Activated T-cell treated with anti-CD3 and anti-CD28 coated beads, Interleukin-2, amount 50 U/mL, for 24 hours (primary cell): ENCODE results near the gene DUSP7.

Experiments used
- DNase-seq: peaks from one replicate; pipeline ENCODE4 v3.0.0-alpha.2; 2020
- H3K27ac Mint-ChIP-seq: 2 replicates; pipeline ENCODE4 v1.8.0; 2020; ENCODE audit warnings: mild to moderate bottlenecking, mixed read lengths
- H3K27me3 Mint-ChIP-seq: 2 replicates; pipeline ENCODE4 v1.8.0; 2020; ENCODE audit warnings: mixed read lengths
- H3K36me3 Mint-ChIP-seq: 2 replicates; pipeline ENCODE4 v1.8.0; 2020; ENCODE audit warnings: low read depth, mixed read lengths
- H3K4me1 Mint-ChIP-seq: 2 replicates; pipeline ENCODE4 v1.8.0; 2020; ENCODE audit warnings: low read depth, mixed read lengths
- H3K4me3 Mint-ChIP-seq: 2 replicates; pipeline ENCODE4 v1.8.0; 2020; ENCODE audit warnings: mild to moderate bottlenecking, moderate library complexity, mixed read lengths
- H3K9me3 Mint-ChIP-seq: 2 replicates; pipeline ENCODE4 v1.8.0; 2020; ENCODE audit warnings: mixed read lengths

The DUSP7 gene, protein sequence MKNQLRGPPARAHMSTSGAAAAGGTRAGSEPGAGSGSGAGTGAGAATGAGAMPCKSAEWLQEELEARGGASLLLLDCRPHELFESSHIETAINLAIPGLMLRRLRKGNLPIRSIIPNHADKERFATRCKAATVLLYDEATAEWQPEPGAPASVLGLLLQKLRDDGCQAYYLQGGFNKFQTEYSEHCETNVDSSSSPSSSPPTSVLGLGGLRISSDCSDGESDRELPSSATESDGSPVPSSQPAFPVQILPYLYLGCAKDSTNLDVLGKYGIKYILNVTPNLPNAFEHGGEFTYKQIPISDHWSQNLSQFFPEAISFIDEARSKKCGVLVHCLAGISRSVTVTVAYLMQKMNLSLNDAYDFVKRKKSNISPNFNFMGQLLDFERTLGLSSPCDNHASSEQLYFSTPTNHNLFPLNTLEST

DNA sequence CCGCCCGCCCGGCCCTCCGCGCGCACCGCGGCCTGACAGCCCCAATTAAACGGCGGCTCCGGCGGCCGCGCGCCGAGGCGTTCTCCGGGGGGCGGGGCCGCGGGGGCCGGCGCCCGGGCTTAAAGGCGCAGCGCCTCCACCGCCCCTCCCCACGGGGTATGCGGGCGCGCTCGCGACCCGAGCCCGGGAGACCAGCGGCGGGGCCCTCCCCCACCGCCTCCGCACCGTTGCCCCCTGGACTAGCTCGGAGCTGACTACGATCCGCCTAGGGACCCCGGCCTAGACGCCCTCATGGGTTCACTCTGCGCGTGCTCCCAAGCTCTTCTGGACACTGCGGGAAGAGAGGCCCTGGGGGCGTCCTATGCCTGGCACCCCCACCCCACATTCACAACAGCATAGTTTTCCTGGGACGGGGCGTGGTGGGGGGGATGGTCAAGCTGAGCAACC is at the start of gene DUSP7:
Gene DUSP7 (minus strand): TSS at position 51 of the 447 bp plus-strand sequence. CDS start 205 bp downstream, outside the sequence.
- H3K36me3 Mint-ChIP-seq, result peaks cover 44% of the 10 kb centered on the region
- peak; percentile 84 for DNase-seq

DNA sequence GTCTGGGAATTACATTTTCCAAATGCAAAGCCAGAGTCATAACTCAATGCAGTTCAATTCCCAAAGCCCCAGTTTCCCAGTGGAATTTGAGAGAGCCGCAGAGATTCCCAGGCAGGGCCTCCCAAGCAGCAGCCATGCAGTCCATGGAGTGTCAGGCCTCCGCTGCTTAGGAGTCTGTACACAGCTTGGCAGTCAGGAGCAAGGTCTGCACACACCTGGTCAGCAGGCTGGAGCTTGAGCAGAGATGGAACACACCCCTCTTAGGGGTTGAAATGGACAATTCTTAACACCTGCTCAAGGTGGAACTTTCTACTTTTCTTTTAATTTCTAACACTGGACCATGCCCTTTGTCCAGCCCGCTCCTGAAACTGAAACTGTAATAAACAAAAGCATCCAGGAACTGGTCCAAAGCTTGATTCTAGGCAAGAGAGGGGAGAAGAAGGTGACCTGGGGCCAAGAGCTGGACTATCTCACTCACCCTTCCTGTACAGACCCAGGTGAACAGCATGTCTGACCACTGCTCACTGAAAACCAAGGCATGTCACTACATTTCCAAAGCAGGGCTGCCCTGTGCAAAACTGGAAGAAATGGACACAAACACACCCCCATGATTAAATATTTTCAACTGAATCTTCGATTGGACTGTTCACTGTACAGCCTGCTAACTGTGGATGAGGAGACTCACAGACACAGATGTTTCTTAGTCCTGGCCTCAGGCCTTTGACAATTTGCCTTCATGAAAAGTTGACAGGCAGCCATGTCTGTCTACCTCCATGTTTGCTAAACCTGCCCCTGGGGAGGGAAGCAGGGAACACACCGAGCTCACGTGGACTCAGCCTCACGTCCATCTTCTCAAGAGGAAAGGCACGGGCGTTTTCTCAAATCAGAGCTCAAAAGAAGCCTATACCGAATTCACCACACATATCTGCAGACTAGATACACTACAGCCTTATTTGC is 48.6 kb upstream of the DUSP7 start:
- peaks cover 42% of the 10 kb centered on the region for H3K36me3 Mint-ChIP-seq
- H3K27ac Mint-ChIP-seq, result no peak overlapping the region
- H3K4me3 Mint-ChIP-seq, result no peak overlapping the region
- DNase-seq, result no peak
- no peaks in the 10 kb centered on the region for H3K27me3 Mint-ChIP-seq
- H3K4me1 Mint-ChIP-seq, result no peaks in the 10 kb centered on the region
- peaks cover 5% of the 10 kb centered on the region for H3K9me3 Mint-ChIP-seq

More for the DNA sequence above, at the start of gene DUSP7:
- Mint-ChIP-seq H3K4me1 (peaks cover 41% of the 10 kb centered on the region), H3K27ac (peak within 1 kb of the TSS; percentile 97), H3K4me3 (peak within 1 kb of the TSS; percentile 90), H3K27me3 (no peaks in the 10 kb centered on the region), H3K9me3 (no peaks in the 10 kb centered on the region)

DNA sequence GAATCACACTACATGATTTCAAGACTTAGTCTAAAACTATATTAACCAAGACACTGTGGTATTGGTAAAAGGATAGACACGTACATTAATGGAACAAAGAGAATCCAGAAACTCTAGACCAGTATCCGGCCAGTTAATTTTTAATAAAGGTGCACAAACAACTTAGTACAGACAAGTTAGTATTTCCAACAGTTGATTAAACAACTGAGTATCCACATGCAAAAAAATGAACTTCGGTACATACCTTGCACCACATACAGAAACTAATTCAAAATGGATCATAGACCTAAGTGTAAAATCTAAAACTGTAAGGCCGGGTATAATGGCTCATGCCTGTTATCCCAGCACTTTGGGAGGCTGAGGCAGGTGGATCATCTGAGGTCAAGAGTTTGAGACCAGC is 46.6 kb upstream of the DUSP7 start:
- no peak for DNase-seq
- peaks cover 39% of the 10 kb centered on the region for H3K36me3 Mint-ChIP-seq
- no peak overlapping the region for H3K27ac Mint-ChIP-seq
- peaks cover 5% of the 10 kb centered on the region for H3K9me3 Mint-ChIP-seq
- no peak overlapping the region for H3K4me3 Mint-ChIP-seq
- H3K4me1 Mint-ChIP-seq, result no peaks in the 10 kb centered on the region
- no peaks in the 10 kb centered on the region for H3K27me3 Mint-ChIP-seq

DNA sequence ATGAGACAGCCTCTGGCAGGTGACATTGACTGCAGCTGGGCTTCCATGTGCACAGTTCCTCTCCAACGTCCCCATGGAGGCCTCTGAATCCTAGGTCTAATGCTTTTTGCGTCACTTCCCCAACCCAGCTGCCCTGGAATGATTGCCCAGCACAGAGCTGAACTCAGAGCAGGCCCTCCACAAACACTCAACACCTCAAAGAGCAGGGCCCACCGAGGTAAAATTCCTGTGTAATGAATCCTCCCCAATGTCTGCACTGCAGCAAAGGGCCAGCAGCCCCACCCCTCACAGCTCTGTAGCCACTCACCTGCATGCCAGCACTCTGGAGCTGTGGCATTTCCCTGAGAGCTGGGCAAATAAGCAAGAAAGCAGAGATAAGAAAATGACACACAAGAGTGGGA is 42.6 kb upstream of the DUSP7 start:
- no peak for DNase-seq
- Mint-ChIP-seq H3K27me3 (no peaks in the 10 kb centered on the region), H3K36me3 (peaks cover 50% of the 10 kb centered on the region), H3K9me3 (peaks cover 5% of the 10 kb centered on the region), H3K4me3 (no peak overlapping the region), H3K4me1 (no peaks in the 10 kb centered on the region), H3K27ac (no peak overlapping the region)

DNA sequence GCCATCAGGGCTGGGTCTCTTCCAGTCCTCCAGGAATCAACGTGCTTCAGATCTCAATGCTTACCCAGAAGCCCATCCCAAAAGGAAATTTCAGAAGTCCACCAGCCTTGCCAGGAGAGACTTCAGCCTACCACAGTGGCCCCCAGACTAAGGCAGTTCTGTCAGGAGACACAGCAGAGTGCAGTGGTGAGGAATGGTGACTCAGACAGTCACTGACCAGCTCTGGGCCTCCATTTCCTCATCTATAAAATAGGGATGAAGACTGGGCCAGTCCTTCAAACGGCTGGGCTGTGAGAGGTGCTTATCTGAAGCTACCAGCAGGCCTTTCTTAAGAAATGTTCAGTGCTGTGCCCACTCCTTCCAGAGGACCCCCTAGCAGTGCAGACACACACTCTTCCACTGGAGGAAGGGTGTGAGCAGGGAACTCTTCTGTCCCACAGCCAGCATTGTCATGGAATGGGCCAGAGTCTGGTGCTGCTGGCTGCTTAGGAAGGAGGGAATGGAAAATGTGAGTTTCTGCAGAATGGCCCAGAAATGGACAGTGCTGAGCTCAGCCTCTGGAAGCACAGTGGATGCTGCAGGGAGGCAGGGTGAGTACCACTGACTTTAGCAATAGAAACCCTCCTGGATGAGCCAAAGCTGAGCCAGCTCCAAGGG is 41.6 kb upstream of the DUSP7 start:
- H3K36me3 Mint-ChIP-seq, result peaks cover 51% of the 10 kb centered on the region
- no peak overlapping the region for H3K4me3 Mint-ChIP-seq
- no peaks in the 10 kb centered on the region for H3K4me1 Mint-ChIP-seq
- H3K27ac Mint-ChIP-seq, result no peak overlapping the region
- peaks cover 5% of the 10 kb centered on the region for H3K9me3 Mint-ChIP-seq
- H3K27me3 Mint-ChIP-seq, result no peaks in the 10 kb centered on the region
- no peak for DNase-seq

DNA sequence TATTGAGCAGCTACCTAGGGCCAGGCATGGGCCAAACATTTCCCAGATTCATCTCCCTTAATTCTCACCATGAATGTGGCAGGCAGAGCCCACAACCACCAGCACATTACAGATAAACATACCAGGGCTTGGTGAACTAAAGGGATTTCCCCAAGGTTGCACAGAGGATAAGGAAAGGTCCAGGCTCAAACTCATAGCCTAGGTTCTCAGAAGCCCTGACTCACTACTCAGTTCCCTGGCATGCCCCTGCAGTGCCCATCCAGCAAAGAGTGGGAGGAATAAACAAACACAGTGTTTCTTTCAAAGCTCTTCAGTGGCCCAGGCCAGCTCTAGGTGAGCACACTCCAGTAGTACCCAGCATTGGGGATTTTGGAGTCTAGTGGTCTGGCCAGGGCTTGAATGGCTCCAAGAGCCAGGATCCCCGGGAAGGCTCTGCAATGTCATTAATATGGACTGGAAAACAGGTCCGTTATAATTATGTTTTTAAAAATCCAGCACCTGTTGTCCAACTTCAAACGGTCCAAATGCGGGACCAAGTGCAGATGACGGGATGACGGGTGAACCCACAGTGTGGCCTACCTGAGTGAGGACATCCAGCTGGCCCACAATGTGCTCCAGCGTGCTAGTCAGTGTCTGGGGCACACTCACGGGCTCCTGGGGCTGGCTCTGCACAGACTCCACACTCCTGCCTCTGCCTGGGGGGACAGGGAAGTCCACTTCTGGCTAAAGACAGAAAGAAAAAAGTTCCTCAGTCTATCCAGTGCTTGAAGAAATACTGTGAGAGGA is 39.8 kb upstream of the DUSP7 start:
- H3K27ac Mint-ChIP-seq, result no peak overlapping the region
- H3K27me3 Mint-ChIP-seq, result no peaks in the 10 kb centered on the region
- no peak for DNase-seq
- H3K36me3 Mint-ChIP-seq, result peaks cover 40% of the 10 kb centered on the region
- H3K4me1 Mint-ChIP-seq, result no peaks in the 10 kb centered on the region
- H3K4me3 Mint-ChIP-seq, result no peak overlapping the region
- H3K9me3 Mint-ChIP-seq, result peaks cover 1% of the 10 kb centered on the region

DNA sequence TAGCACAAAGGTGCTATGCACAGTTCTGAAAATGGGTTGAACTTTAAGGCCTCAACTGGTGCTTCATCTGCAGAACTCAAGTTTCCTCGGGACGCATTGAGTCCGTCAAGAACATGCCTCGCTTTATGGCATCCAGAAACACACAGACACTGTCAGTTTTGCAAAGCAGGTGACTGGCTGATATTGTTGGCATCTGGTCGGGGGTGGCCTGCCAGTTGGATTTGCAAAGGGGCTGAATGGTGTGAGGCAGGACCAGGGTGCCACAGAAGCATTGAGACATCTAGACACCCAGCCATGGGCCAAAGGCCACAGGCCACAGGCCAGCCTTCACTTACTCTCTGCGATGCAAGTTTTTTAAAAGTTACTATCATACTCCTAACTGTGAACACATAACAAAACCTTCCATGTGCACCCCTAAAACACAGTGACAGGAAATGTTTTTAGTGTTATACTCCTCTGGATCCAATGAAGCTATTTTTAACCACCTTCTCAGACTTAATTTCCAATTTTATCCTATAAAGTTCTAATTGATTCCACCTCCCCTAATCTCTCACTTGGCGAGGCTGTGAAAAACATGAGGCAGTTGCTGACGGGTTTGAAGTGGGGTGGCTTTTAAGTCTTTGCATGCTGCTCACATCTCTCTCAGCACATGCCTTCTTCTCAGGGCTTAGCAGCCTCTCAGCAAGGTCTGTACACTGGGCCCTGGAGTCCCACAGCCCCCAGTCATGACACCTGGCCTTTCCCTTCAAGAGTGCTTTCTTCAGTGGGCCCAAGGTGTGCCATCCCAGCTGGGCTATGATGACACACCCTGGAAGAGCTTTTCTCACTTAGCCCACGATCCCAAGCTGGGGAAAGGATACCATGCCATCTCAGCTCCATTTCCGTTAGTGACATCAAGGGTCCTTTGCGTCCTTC is 38.5 kb upstream of the DUSP7 start:
- no peak for DNase-seq
- H3K9me3 Mint-ChIP-seq, result no peaks in the 10 kb centered on the region
- H3K36me3 Mint-ChIP-seq, result peaks cover 27% of the 10 kb centered on the region
- no peaks in the 10 kb centered on the region for H3K4me1 Mint-ChIP-seq
- no peak overlapping the region for H3K4me3 Mint-ChIP-seq
- no peak overlapping the region for H3K27ac Mint-ChIP-seq
- H3K27me3 Mint-ChIP-seq, result no peaks in the 10 kb centered on the region

DNA sequence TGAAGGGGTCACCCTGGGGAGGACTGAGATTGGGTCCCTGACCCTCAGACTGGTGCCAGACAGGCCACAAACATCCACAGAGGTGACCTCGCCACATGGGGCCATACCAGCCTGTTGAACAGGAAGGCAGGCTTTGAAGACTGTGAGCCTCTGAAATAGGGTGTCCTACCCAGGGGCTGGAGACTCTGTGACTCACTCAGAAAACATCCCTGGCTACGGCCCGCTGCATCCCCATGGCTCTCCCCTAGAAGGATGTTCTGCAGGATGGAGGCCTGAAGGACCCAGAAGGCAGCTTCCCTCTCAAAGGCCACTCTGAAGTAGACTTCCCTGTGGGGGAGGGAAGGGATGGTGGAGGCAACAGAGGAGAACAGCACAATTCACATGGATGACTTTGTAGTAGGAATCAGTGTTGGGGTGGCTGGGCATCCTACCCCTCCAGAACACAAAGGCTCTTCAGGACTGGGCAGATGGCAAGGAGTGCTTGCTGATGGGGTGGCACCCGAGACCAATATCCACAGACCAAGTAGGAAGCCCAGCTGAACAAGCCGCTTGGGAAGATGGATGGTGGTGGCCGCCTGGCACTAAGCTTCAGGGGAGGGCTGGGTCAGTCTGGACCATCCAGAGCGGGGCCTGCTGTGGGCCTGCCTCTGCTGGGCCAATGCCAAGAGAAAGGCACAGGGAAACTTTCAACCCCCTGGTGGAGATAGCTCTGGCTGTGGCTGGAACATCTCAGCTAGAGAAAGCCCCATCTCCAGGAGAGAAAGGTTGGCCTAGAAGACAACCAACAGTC is 37.6 kb upstream of the DUSP7 start:
- peaks cover 25% of the 10 kb centered on the region for H3K36me3 Mint-ChIP-seq
- no peaks in the 10 kb centered on the region for H3K27me3 Mint-ChIP-seq
- no peaks in the 10 kb centered on the region for H3K4me1 Mint-ChIP-seq
- DNase-seq, result no peak
- no peak overlapping the region for H3K4me3 Mint-ChIP-seq
- no peak overlapping the region for H3K27ac Mint-ChIP-seq
- no peaks in the 10 kb centered on the region for H3K9me3 Mint-ChIP-seq

DNA sequence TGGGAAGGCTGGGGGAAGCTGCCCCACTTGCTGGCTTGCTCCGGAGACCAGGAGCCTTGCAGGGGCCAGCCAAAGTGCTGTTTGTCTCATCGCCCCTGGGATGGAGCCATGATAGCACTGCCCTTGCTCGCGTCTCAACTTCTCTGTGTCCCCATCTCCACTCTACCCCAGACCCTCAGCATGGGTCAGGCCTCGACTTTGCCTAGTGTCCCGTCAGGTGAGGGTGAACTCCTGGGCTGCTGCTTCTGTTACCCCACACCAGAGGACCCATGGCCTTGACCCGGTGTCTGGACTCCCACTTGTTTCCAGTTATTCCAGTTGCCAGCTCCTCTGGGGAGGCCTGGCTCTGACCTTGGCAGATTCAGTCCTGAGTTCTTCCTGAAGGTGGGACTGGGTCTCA is 36.5 kb upstream of the DUSP7 start:
- no peak for DNase-seq
- Mint-ChIP-seq H3K36me3 (peaks cover 25% of the 10 kb centered on the region), H3K4me3 (no peak overlapping the region), H3K27ac (no peak overlapping the region), H3K9me3 (no peaks in the 10 kb centered on the region), H3K4me1 (peaks cover under 1% of the 10 kb centered on the region), H3K27me3 (no peaks in the 10 kb centered on the region)

DNA sequence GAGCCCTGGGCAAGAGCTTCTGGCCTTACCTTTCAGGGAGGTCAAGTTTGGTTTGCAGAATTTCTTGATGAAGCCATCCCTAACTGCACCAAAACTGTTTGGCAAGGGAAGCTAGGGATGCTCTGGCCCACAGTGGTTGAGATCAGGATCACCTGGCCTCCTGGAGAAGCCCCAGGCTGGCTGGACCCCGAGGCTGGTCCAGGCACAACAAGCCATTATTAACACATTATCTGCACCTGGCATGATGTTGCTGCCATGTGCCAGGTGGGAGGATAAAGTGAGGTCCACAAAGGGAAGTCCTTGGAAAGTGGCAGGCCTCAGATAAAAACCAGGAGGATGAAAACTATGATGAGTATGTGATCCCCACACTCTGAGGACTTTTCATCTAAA is 35.9 kb upstream of the DUSP7 start:
- Mint-ChIP-seq H3K4me3 (no peak overlapping the region), H3K27ac (no peak overlapping the region), H3K4me1 (peaks cover 7% of the 10 kb centered on the region), H3K9me3 (no peaks in the 10 kb centered on the region), H3K36me3 (peaks cover 21% of the 10 kb centered on the region), H3K27me3 (no peaks in the 10 kb centered on the region)
- DNase-seq, result no peak

DNA sequence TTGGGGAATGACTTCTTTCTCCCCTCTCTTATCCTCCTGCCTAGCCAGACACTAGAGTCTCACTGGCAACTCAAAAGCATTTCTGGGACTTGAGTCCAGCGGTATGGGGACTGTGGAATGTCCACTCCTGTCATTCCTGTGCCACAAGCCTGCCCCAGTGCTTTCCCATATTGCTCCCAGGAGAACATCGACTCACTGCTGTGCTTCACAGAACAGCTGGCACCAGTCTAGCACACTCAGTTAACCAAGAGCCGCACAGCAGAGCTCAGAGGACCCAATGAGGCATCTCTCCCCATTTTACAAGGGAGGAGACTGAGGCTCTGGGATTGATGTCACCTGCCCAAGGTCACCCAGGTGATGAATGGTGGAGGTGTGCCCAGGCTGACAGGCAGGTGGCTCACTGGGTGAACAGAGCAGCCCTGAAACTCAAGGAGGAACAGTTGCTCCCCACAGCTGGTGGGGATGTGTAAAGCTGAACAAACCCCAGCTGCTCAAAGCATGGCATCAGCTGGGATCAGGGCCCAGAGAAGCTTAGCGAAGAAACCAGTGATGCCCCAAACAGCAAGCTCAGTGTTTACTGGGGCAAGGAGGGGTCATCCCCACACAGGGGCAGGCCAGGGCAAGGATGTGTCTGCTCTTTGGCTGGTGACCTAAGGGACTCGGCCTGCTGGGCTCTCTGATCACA is 35.4 kb upstream of the DUSP7 start:
- no peak for DNase-seq
- Mint-ChIP-seq H3K4me3 (no peak overlapping the region), H3K9me3 (no peaks in the 10 kb centered on the region), H3K36me3 (peaks cover 21% of the 10 kb centered on the region), H3K27ac (no peak overlapping the region), H3K4me1 (peaks cover 12% of the 10 kb centered on the region), H3K27me3 (no peaks in the 10 kb centered on the region)

DNA sequence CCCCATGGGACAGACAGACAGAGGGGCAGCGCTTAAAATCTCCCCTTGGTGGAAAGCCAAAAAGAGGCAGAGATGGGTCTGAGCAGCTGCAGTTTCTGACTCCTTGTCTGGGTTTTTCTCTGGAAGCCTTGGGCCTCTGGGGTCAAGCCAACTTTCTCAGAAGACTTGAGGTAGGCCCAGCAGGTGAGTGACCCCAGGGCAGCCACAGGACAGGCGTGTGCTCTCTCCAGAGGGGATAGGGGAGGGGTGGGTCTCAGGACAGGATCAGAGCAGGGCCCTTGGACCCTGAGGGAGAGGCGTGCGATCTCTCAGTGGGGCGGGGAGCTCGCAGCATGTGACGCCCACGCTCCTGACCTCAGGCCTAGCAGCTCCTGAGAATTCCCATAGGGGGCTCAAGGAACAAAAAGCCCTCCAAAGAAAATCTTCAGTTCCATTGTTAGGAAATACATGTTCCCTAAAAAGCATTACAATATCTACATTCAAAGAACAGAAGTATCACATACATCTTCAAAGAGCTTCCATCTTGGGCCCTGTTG is 34.6 kb upstream of the DUSP7 start:
- Mint-ChIP-seq H3K36me3 (peaks cover 17% of the 10 kb centered on the region), H3K4me1 (peaks cover 19% of the 10 kb centered on the region), H3K4me3 (no peak overlapping the region), H3K27me3 (no peaks in the 10 kb centered on the region), H3K9me3 (no peaks in the 10 kb centered on the region), H3K27ac (no peak overlapping the region)
- DNase-seq, result no peak
